Mesodermal cell (in vitro differentiated cells): ENCODE data around the gene CTDSP1.

Experiments
- H3K27ac ChIP-seq: 2 replicates; pipeline ENCODE4 v1.7.0; 2013; ENCODE audit warnings: mild to moderate bottlenecking, low read depth, low read length, moderate library complexity; ENCODE audit not compliant: severe bottlenecking
- H3K36me3 ChIP-seq: 2 replicates; pipeline ENCODE4 v1.7.1; 2013; ENCODE audit warnings: mild to moderate bottlenecking, low read length, moderate library complexity; ENCODE audit not compliant: control insufficient read depth, insufficient read depth
- H3K4me1 ChIP-seq: one replicate; pipeline ENCODE4 v1.7.1; 2013; ENCODE audit warnings: mild to moderate bottlenecking, low read length; ENCODE audit not compliant: insufficient read depth, control insufficient read depth, poor library complexity, severe bottlenecking
- H3K4me3 ChIP-seq: 2 replicates; pipeline ENCODE4 v1.7.0; 2013; ENCODE audit warnings: low read length, control low read depth, mild to moderate bottlenecking; ENCODE audit not compliant: insufficient read depth, poor library complexity, severe bottlenecking; ENCODE audit errors: extremely low read depth
- H3K9me3 ChIP-seq: 2 replicates; pipeline ENCODE4 v1.7.1; 2013; ENCODE audit warnings: mild to moderate bottlenecking, low read length, moderate library complexity; ENCODE audit not compliant: control insufficient read depth
- WGBS, 2 experiments: methylation state at CpG; one replicate each; pipeline ENCODE4 v1.1.5; 2013; ENCODE audit warnings: missing lambda C conversion rate in 2 of 2; ENCODE audit not compliant: insufficient coverage in 2 of 2; 5-methylcytosine and 5-hydroxymethylcytosine counted together

CTDSP1 gene

GRCh38 chr2:218394298-218395089, 5.2 kb upstream of the CTDSP1 start:
- WGBS, 2 experiments: 91 to 95% methylated on average over 11 to 12 of the region's 13 CpGs
- H3K36me3 ChIP-seq: no peaks in the 10 kb centered on the region
- no peak overlapping the region for H3K4me3 ChIP-seq

GRCh38 chr2:218395090-218395444, 4.6 kb upstream of the CTDSP1 start:
- 80 to 100% methylated on average over 2 of the region's 6 CpGs for WGBS, 2 experiments
- Histone ChIP-seq H3K4me1 (peaks cover 6% of the 10 kb centered on the region), H3K4me3 (peak overlapping the region; percentile 83), H3K9me3 (no peaks in the 10 kb centered on the region), H3K36me3 (no peaks in the 10 kb centered on the region), H3K27ac (no peak overlapping the region)

More at GRCh38 chr2:218394298-218395089, 5.2 kb upstream of the CTDSP1 start:
- Histone ChIP-seq H3K9me3 (no peaks in the 10 kb centered on the region), H3K4me1 (peaks cover 6% of the 10 kb centered on the region), H3K27ac (no peak overlapping the region)

DNA sequence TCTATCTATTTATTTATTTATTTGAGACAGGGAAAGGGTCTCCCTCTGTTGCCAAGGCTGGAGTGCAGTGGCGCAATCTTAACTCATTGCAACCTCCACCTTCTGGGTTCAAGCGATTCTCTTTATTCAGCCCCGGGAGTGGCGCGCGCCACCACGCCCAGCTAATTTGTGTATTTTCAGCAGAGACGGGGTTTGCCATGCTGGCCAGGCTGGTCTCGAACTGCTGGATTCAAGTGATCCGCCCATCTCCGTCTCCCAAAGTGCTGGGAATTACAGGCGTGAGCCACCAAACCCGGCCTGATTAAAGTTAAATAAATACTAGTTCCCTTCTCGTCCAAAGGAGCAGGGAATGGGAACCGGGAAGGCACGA, 4.2 kb upstream of the CTDSP1 start:
- WGBS, 2 experiments: 28 to 29% methylated on average over 14 to 16 of the region's 16 CpGs
- H3K27ac ChIP-seq: peak overlapping the region; percentile 51
- no peaks in the 10 kb centered on the region for H3K36me3 ChIP-seq
- peaks cover 6% of the 10 kb centered on the region for H3K4me1 ChIP-seq
- no peaks in the 10 kb centered on the region for H3K9me3 ChIP-seq
- H3K4me3 ChIP-seq: peak overlapping the region; percentile 83

DNA sequence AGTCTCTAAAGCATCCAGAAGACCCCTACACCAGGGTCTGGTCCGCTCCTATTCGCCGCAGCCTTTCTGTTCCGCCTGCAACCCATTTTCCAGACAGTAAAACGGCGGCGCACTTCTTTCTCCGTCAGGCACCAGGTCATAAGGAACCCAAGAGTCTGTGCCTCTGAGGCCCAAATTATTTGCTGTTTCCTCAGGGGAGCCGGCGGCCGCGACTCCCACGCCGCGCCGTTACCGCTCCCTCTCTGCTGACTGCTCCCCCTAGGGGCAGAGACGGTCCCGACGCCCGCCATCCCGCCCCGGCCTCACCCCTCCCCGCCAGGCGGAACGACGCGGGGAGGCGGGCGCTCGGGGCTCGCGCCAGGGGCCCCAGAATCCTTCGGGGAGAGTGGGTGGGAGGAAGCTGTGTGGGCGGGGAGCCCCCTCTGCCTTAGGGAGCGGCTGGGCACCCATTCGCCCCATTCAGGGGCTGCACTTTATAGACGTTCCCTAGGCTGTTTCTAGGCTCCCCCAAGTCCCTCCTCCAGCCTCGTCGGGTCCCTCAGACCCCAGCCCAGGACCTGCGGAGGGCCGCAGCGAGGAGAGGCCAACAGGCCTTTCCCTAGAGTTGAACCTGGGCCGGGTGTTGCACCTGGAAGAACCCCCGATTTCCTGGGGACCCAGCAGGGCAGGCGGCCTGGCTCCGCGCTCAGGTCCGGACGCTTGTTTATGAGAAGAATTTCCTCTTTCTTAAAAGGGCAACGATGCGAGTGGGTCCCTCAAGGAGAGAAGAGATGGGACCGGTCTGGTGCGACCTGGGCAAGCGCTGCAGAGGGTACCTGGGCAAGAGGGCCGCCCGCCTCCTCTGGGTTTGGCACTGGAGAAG, 3.6 kb upstream of the CTDSP1 start:
- WGBS, 2 experiments: 1% methylated on average over 29 to 35 of the region's 57 CpGs
- Histone ChIP-seq H3K4me3 (peak overlapping the region; percentile 83), H3K27ac (peak overlapping the region; percentile 98), H3K4me1 (peaks cover 6% of the 10 kb centered on the region), H3K9me3 (no peaks in the 10 kb centered on the region), H3K36me3 (no peaks in the 10 kb centered on the region)

- peaks cover 6% of the 10 kb centered on the region for H3K36me3 ChIP-seq
- peak overlapping the region; percentile 83 for H3K4me3 ChIP-seq
- H3K9me3 ChIP-seq: no peaks in the 10 kb centered on the region
- H3K4me1 ChIP-seq: peaks cover 6% of the 10 kb centered on the region
- 2% methylated on average over 20 to 21 of the region's 27 CpGs for WGBS, 2 experiments
- peak overlapping the region; percentile 98 for H3K27ac ChIP-seq
These were observed 2.8 kb upstream of the CTDSP1 start for GRCh38 chr2:218396688-218397462.

GRCh38 chr2:218397463-218397819, 2.2 kb upstream of the CTDSP1 start:
- H3K27ac ChIP-seq: peak overlapping the region; percentile 80
- peak overlapping the region; percentile 83 for H3K4me3 ChIP-seq
- H3K36me3 ChIP-seq: peaks cover 11% of the 10 kb centered on the region
- no peaks in the 10 kb centered on the region for H3K9me3 ChIP-seq
- peaks cover 6% of the 10 kb centered on the region for H3K4me1 ChIP-seq
- 7 to 17% methylated on average over 2 to 3 of the region's 12 CpGs for WGBS, 2 experiments

DNA sequence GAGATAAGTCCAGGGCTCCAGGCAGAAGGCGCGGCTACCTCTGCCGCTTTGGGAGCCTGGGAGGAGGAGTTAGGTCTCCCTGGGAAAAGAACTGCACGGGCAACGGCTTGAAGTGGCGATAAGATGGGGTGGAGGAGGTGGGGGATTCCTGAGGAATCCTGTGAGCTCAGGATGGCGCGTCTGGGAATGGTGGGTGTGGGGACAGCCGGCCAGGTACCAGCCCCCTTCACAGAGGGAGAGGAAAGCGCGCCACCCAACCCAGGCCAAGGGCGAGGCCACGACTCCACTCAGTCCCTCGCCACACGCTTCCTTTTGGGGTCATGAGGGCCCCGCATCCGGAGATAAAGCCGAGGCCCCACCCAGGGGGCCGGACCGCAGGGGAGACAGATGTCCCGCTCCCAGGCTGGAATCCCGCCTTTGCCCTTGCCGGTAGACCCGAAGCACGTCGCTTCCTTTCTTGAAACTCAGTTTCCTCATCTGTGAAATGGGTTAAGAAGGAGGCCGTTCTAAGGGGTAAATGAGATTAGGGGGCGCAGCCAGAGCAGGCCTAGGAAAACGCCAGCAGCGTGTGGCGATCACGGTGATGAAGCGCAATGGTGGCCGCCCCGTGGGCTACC, 1.7 kb upstream of the CTDSP1 start:
- Histone ChIP-seq H3K9me3 (no peaks in the 10 kb centered on the region), H3K36me3 (peaks cover 16% of the 10 kb centered on the region), H3K4me3 (peak overlapping the region; percentile 83), H3K4me1 (peaks cover 6% of the 10 kb centered on the region), H3K27ac (peak overlapping the region; percentile 80)
- 1 to 3% methylated on average over 30 of the region's 35 CpGs for WGBS, 2 experiments

DNA sequence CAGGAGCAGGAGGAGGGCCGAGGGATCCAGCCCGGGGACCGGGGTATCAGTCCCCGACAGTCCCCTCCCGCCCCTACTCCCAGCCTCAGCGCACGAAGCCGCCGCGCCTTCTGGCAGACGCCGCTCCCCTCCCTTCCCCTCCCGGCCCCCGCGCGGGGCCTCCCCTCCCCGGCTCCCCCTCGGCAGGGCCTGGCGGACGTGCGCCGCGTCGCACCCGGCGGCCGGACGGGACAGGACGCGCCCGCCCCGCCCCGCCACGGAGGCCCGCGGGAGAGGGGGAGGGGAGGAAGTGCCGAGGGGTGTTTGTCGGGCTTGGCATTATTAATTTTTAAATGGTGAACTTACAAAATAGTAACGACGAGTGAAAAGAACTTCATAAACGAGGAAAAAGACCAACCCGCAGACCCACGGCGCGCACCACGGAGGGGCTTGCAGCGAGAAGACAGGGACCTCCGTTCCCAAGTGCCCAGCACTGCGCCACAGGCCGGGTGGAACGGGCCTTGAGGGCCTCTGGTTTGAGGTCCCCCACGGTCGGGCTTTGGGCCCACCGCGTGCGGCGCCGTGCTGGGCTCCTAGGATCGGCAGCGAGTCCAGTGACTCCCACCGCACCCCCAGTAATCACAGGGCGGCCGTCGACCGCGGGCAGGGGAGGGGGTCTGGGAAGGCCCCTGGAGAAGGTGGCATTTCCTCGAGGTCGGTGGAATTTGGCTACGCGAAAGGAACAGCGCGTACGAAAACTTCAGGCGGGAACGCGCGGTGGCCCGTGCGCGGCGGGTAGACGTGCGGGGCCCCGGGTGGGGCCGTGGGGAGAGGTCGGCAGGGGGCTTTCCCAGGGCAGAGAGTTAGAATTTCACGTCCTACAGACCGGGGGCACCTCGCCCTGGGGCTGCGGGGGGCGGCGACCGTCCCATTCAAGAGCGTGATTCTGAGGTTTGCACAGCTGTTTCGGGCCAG, 954 bp upstream of the CTDSP1 start:
- WGBS, 2 experiments: 2% methylated on average over 53 to 55 of the region's 95 CpGs
- Histone ChIP-seq H3K4me3 (peak overlapping the region; percentile 83), H3K4me1 (peaks cover 6% of the 10 kb centered on the region), H3K27ac (peak overlapping the region; percentile 80), H3K9me3 (no peaks in the 10 kb centered on the region), H3K36me3 (peaks cover 24% of the 10 kb centered on the region)

DNA sequence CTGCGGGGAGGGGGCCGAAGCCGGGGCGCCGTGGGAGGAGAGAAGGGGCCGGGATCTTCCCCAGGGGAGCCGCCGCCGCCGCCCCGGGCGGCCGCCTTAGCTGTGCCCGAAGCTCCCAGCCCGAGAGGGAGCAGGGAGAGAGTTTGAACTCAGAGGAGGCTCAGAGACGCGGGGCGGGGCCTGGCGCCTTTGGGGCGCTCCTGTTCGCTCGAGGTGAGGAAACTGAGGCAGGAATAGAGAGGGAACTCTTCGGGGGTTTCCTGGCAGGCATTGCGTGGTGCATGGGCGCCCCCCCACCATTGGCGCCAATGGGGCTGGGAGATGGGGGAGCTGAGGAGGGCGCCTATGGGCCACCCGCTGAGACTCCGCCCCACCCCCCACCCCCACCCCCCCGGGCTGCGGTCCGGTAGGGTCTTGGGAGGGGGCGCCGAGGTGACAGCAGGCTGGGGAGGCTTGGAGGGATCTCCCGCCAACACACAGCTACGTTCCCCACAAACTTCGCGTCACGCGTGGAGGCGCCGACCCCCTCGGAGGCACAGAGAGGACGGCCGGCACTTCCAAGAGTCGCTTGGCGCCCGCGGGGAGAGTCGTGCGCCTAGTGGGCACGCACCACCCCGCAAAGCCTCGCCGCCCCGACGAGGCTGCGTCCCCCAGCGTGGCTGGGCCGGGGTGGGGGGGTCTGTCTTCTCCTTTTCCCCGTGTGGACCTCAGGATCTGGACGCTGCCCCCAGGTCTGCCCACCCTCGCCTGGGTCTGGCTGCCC, 680 bp downstream of the CTDSP1 start:
- peak overlapping the region; percentile 66 for H3K27ac ChIP-seq
- peaks cover 40% of the 10 kb centered on the region for H3K36me3 ChIP-seq

More for the DNA sequence above, 680 bp downstream of the CTDSP1 start:
- H3K4me3 ChIP-seq: peak overlapping the region; percentile 83
- WGBS, 2 experiments: 0 to 2% methylated on average over 36 to 40 of the region's 63 CpGs
- H3K4me1 ChIP-seq: peaks cover 20% of the 10 kb centered on the region
- no peaks in the 10 kb centered on the region for H3K9me3 ChIP-seq
